ENCODE measurements around the gene NGB.
"Not testable (repeated sequence)": the region's sequence is repeated elsewhere in the genome, so short reads cannot be mapped to it uniquely, and the experiment has no call there.

NGB gene

GRCh38 chr14:77281852-77282410 lies 10.9 kb upstream of the NGB start:
- H3K4me1 ChIP-seq, result no peaks in the 10 kb centered on the region
- no peak overlapping the region for H3K4me3 ChIP-seq
- no peak for DNase-seq
- H3K36me3 ChIP-seq, result peaks cover 88 to 100% (median 91%) of the 10 kb centered on the region in 3 donors
- H3K27me3 ChIP-seq, result no peaks in the 10 kb centered on the region
- intact Hi-C loops (cut with DNase I; ENCODE audit: low total_unique reads), result no loop called here
- H3K9me3 ChIP-seq, result no peaks in the 10 kb centered on the region
- TF ChIP-seq, protein P1, sequence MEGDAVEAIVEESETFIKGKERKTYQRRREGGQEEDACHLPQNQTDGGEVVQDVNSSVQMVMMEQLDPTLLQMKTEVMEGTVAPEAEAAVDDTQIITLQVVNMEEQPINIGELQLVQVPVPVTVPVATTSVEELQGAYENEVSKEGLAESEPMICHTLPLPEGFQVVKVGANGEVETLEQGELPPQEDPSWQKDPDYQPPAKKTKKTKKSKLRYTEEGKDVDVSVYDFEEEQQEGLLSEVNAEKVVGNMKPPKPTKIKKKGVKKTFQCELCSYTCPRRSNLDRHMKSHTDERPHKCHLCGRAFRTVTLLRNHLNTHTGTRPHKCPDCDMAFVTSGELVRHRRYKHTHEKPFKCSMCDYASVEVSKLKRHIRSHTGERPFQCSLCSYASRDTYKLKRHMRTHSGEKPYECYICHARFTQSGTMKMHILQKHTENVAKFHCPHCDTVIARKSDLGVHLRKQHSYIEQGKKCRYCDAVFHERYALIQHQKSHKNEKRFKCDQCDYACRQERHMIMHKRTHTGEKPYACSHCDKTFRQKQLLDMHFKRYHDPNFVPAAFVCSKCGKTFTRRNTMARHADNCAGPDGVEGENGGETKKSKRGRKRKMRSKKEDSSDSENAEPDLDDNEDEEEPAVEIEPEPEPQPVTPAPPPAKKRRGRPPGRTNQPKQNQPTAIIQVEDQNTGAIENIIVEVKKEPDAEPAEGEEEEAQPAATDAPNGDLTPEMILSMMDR (IDR thresholded peaks at IDR 0.05), result no peak
- no peak overlapping the region for H3K27ac ChIP-seq

GRCh38 chr14:77280921-77281320 lies 9.9 kb upstream of the NGB start:
- H3K9me3 ChIP-seq; H3K4me3 ChIP-seq; H3K4me1 ChIP-seq; intact Hi-C loops (cut with DNase I; ENCODE audit: low total_unique reads); H3K27ac ChIP-seq; H3K27me3 ChIP-seq: not testable (repeated sequence)
- H3K36me3 ChIP-seq, result peaks cover 78 to 100% (median 82%) of the 10 kb centered on the region in 3 donors
- DNase-seq, result peak in 1 of 2 donors; percentile 16

GRCh38 chr14:77279719-77280118 lies 8.7 kb upstream of the NGB start:
- no peaks in the 10 kb centered on the region for H3K27me3 ChIP-seq
- peaks cover 68 to 99% (median 70%) of the 10 kb centered on the region in 3 donors for H3K36me3 ChIP-seq
- H3K9me3 ChIP-seq, result no peaks in the 10 kb centered on the region
- DNase-seq, result no peak
- intact Hi-C loops (cut with DNase I; ENCODE audit: low total_unique reads), result loop anchor here (10.0 kb wide), 1 partner anchor 1565 kb away; no protein-coding TSS in a partner anchor
- no peak overlapping the region for H3K27ac ChIP-seq
- TF ChIP-seq, protein P1 (IDR thresholded peaks at IDR 0.05), result no peak
- H3K4me3 ChIP-seq, result no peak overlapping the region
- H3K4me1 ChIP-seq, result no peaks in the 10 kb centered on the region

DNA sequence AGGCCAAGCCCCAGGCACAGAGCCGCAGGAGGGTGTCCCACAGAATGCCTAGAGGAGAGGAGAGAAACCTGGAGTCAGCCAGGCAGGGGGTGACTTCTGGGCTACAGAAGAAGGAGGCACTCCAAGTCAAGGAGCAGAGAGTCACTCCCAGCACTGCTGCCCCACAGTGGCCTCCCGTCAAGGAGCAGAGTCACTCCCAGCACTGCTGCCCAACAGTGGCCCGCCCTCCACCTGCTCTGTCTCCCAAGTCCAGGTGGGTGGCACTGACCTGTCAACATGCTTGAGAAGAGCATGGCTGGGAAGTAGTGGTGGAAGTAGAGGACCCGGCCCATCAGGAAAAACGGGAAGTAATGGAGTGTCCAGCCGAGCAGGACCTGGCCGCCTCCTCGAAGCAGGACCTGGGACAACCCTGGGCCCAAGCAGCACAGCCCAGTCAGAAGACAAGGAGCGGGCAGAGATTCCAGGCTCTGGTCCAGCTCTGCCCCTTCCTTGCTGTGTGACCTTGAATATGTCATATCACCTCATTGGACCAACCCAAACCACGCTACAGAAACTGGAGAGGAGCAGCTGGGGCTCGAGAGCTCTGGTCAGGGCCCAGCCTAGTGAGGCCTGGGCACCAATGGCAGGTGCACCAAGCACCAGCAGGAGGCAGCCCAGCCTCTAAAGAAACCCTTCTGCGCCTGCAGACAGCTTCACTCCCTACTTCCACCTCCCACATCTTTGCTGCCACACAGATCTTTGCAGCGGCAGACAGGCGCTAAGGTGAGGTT lies 7.6 kb upstream of the NGB start:
- no peak overlapping the region for H3K4me3 ChIP-seq
- intact Hi-C loops (cut with DNase I; ENCODE audit: low total_unique reads), result loop anchor here (10.0 kb wide), 1 partner anchor 1566 kb away; no protein-coding TSS in a partner anchor
- no peak for DNase-seq
- peaks cover 57 to 89% (median 59%) of the 10 kb centered on the region in 3 donors for H3K36me3 ChIP-seq
- H3K4me1 ChIP-seq, result no peaks in the 10 kb centered on the region
- H3K27ac ChIP-seq, result no peak overlapping the region
- peaks cover 0 to 4% (median 0%) of the 10 kb centered on the region in 3 donors for H3K9me3 ChIP-seq
- TF ChIP-seq, protein P1 (IDR thresholded peaks at IDR 0.05), result no peak
- H3K27me3 ChIP-seq, result no peaks in the 10 kb centered on the region

DNA sequence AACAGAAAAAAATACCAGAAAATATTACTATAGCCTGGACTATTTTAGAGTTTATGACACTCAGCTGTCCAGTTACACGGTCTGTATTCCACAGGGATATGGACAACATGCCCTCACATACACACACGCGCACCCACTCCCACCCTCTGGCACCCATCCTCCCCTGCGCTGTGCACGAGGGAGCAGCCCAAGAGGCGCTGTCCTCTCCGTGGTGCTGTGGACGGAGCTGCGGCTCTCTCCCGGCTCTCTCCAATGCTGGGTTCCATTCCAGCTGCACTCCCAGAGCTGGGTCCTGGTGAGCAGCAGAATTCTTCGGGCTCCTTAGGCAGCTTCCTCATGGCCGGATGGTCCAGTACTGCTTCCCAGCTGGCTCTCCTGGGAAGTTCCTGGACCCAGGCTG lies 6.0 kb upstream of the NGB start:
- TF ChIP-seq, protein P1 (IDR thresholded peaks at IDR 0.05), result no peak
- Histone ChIP-seq H3K9me3 (peaks cover 0 to 4% (median 0%) of the 10 kb centered on the region in 3 donors), H3K27ac (no peak overlapping the region), H3K27me3 (peaks cover 0 to 8% of the 10 kb centered on the region in 2 donors), H3K4me1 (no peaks in the 10 kb centered on the region), H3K36me3 (peaks cover 42 to 72% (median 45%) of the 10 kb centered on the region in 3 donors), H3K4me3 (no peak overlapping the region)
- intact Hi-C loops (cut with DNase I; ENCODE audit: low total_unique reads), result loop anchor here (10.0 kb wide), 1 partner anchor 1568 kb away; no protein-coding TSS in a partner anchor
- DNase-seq, result no peak

Data from tibial artery (tissue), 4 donors.